ENCODE data around the gene PDS5B. TPM values are rescaled to one million over a fixed set of nuclear protein-coding genes. Genes with fewer than 3 reads are reported as not detected.

Gene PDS5B
- polyA plus RNA-seq, 1 experiment: 16.7 TPM

GRCh38 chr13:32538621-32539246 is 47.5 kb upstream of the PDS5B start, which contains the start of gene N4BP2L2:
N4BP2L2 (minus strand) TSS chr13:32538795; CDS start chr13:32537027, 1,768 bp downstream.
- no peaks in the 10 kb centered on the region for H3K9me3 ChIP-seq (ENCODE audit: control insufficient read depth, insufficient read depth, low read length)
- POLR2A ChIA-PET: interaction anchor here (0.7 kb wide), 2 partner anchors 122 to 980 kb away, joined by 3 read pairs; no protein-coding TSS in a partner anchor

GRCh38 chr13:32542221-32542620 is 44.0 kb upstream of the PDS5B start:
- H3K27me3 ChIP-seq (ENCODE audit: control insufficient read depth, insufficient read depth, low read length): peaks cover 4% of the 10 kb centered on the region
- no peak overlapping the region for H3K4me3 ChIP-seq (ENCODE audit: low read depth, low read length)
- no peak overlapping the region for H3K27ac ChIP-seq (ENCODE audit: low read depth, low read length)
- TF ChIP-seq CTCF (IDR thresholded peaks at IDR 0.05; ENCODE audit: low read depth, low read length): no peak
- no peaks in the 10 kb centered on the region for H3K9me3 ChIP-seq (ENCODE audit: control insufficient read depth, insufficient read depth, low read length)
- ChIA-PET CTCF (no interaction called here), POLR2A (no interaction called here)
- DNase-seq (ENCODE audit: low read depth, low spot score): no peak

More at GRCh38 chr13:32538621-32539246, 47.5 kb upstream of the PDS5B start, which contains the start of gene N4BP2L2:
- H3K27ac ChIP-seq (ENCODE audit: low read depth, low read length): peak within 1 kb of the TSS; percentile 88
- peak; percentile 93 for DNase-seq (ENCODE audit: low read depth, low spot score)
- H3K4me3 ChIP-seq (ENCODE audit: low read depth, low read length): peak within 1 kb of the TSS; percentile 69
- CTCF ChIA-PET: interaction anchor here (1.0 to 1.9 kb wide), 3 partner anchors 12 to 629 kb away, joined by 3 to 7 read pairs (median 4); no protein-coding TSS in a partner anchor
- H3K27me3 ChIP-seq (ENCODE audit: control insufficient read depth, insufficient read depth, low read length): no peaks in the 10 kb centered on the region
- TF ChIP-seq CTCF (IDR thresholded peaks at IDR 0.05; ENCODE audit: low read depth, low read length): peak; percentile 47

- no peak for DNase-seq (ENCODE audit: low read depth, low spot score)
- CTCF ChIA-PET: no interaction called here
- no peaks in the 10 kb centered on the region for H3K9me3 ChIP-seq (ENCODE audit: control insufficient read depth, insufficient read depth, low read length)
- POLR2A ChIA-PET: no interaction called here
- H3K27ac ChIP-seq (ENCODE audit: low read depth, low read length): no peak overlapping the region
- TF ChIP-seq CTCF (IDR thresholded peaks at IDR 0.05; ENCODE audit: low read depth, low read length): no peak
- no peak overlapping the region for H3K4me3 ChIP-seq (ENCODE audit: low read depth, low read length)
- peaks cover 4% of the 10 kb centered on the region for H3K27me3 ChIP-seq (ENCODE audit: control insufficient read depth, insufficient read depth, low read length)
Observed at GRCh38 chr13:32545083-32545482, 41.2 kb upstream of the PDS5B start.

GRCh38 chr13:32548837-32549236 is 37.4 kb upstream of the PDS5B start:
- Histone ChIP-seq H3K27ac (ENCODE audit: low read depth, low read length) (no peak overlapping the region), H3K9me3 (ENCODE audit: control insufficient read depth, insufficient read depth, low read length) (no peaks in the 10 kb centered on the region), H3K27me3 (ENCODE audit: control insufficient read depth, insufficient read depth, low read length) (peaks cover 4% of the 10 kb centered on the region), H3K4me3 (ENCODE audit: low read depth, low read length) (no peak overlapping the region)
- DNase-seq (ENCODE audit: low read depth, low spot score): peak; percentile 8
- POLR2A ChIA-PET: no interaction called here
- CTCF ChIA-PET: interaction anchor here (1.7 kb wide), 1 partner anchor 32 kb away, joined by 4 read pairs; no protein-coding TSS in a partner anchor
- no peak for TF ChIP-seq CTCF (IDR thresholded peaks at IDR 0.05; ENCODE audit: low read depth, low read length)

- Histone ChIP-seq H3K27ac (ENCODE audit: low read depth, low read length) (no peak overlapping the region), H3K4me3 (ENCODE audit: low read depth, low read length) (no peak overlapping the region), H3K27me3 (ENCODE audit: control insufficient read depth, insufficient read depth, low read length) (peaks cover 4% of the 10 kb centered on the region), H3K9me3 (ENCODE audit: control insufficient read depth, insufficient read depth, low read length) (no peaks in the 10 kb centered on the region)
- DNase-seq (ENCODE audit: low read depth, low spot score): no peak
- ChIA-PET CTCF (interaction anchor here (0.7 to 1.7 kb wide), 2 partner anchors 31 to 254 kb away, joined by 3 to 4 read pairs; no protein-coding TSS in a partner anchor), POLR2A (no interaction called here)
- no peak for TF ChIP-seq CTCF (IDR thresholded peaks at IDR 0.05; ENCODE audit: low read depth, low read length)
Observed at GRCh38 chr13:32549788-32550187, 36.5 kb upstream of the PDS5B start.

All from AG04450 (cell line).